GM20431 (cell line): ENCODE results near the gene PSD4.
"Not testable (repeated sequence)": the region's sequence is repeated elsewhere in the genome, so short reads cannot be mapped to it uniquely, and the experiment has no call there.

Source experiments
- in situ Hi-C: fragments of 300-500 bp; cut with MseI, MboI; formaldehyde crosslinking; loops from one replicate; pipeline ENCODE4 v1.15.0; 2020; ENCODE audit warnings: low sequenced_read_pairs; ENCODE audit not compliant: unreplicated experiment

Gene PSD4

GRCh38 chr2:113232123-113232522 lies 58.4 kb downstream of the PSD4 start:
- in situ Hi-C loops: no loop called here

DNA sequence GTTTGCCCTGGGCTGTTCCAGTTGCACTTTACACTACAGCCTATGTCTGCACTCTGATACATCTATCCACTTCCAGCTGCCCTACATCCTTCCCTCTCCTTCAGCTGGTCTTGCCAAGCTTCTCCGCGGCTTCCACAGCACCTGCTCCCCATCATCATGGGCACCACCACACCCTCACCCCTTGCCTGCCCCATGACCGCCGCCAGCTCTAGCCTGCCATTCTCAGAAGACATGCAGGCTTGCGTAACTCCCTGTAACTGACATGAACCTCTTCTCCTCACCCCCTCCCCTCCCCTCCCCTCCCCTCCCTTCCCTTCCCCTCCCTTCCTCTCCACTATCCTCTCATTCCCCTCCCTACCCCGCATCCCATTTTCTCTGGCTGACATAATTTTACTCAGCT lies 59.0 kb downstream of the PSD4 start:
- in situ Hi-C loops: no loop called here

GRCh38 chr2:113233593-113234550 lies 60.1 kb downstream of the PSD4 start:
- in situ Hi-C loops: no loop called here

DNA sequence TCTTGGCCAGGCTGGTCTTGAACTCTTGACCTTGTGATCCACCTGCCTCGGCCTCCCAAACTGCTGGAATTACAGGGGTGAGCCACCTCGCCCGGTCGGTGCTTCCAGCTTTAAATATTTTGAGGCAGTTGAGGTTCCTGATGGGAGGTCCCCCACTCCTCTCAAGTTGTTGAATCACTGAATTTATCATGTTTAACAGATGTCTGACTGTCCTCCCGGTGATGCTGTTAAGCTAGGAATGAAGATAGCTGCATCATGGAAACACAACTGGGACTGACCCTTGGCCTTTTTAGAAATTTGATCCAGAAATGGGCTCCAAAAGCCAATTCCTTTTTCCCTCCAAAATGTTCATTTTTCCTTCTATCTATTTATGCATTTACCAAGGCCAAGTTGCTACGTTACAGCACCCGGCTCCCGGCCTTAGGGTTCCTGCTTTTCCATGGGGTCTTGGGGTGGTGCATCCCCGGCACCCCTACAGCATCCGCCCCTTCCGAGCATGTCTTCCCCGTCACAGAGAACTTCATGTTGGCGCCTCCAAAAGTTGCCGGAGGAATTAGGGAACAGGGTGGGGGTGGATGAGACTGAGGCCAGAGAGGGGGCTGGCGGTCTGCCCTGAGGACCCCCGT lies 61.1 kb downstream of the PSD4 start:
- in situ Hi-C loops: no loop called here

- in situ Hi-C loops: not testable (repeated sequence)
These were observed 61.8 kb downstream of the PSD4 start for GRCh38 chr2:113235347-113236226.

- in situ Hi-C loops: no loop called here
These were observed 62.8 kb downstream of the PSD4 start for GRCh38 chr2:113236367-113237159.

- in situ Hi-C loops: no loop called here
These were observed 63.9 kb downstream of the PSD4 start for GRCh38 chr2:113237604-113238160.

DNA sequence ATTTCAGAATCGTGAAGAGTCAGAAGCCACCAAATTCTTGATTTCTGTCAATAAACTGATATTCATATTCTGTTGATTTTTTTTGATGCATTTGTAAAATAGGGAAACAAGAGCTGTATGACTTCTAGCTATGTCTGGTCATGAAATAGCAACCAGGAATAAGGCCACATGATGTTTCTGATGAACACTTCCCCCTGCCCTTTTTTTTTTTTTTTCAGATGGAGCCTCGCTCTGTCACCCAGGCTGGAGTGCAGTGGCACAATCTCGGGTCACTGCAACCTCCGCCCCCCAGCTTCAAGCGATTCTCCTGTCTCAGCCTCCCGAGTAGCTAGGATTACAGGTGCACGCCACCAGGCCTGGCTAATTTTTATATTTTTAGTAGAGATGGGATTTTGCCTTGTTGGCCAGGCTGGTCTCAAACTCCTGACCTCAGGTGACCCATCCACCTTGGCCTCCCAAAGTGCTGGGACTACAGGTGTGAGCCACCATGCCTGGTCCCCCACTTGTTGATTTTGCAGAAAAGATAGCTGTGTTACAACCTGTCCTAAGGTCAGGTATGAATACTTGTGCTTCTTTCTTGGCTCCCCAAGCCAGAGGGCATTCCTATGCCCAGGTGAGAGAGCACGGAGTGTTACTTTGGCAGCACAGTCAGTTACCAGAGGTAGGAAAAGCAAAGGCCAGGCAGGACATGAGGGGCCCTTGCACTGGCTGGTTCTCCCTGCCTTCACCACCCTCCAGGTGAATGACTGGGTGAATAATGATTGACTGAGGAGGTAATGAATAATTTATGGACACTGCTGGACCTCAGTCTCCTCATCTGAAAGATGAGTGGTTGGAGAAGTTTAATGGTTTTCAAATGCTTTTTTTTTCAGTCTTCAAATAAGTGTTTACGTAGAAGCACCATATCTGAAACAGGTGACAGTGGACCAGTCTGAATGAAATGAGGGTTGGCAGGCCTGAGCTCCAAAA lies 65.4 kb downstream of the PSD4 start:
- in situ Hi-C loops: no loop called here

DNA sequence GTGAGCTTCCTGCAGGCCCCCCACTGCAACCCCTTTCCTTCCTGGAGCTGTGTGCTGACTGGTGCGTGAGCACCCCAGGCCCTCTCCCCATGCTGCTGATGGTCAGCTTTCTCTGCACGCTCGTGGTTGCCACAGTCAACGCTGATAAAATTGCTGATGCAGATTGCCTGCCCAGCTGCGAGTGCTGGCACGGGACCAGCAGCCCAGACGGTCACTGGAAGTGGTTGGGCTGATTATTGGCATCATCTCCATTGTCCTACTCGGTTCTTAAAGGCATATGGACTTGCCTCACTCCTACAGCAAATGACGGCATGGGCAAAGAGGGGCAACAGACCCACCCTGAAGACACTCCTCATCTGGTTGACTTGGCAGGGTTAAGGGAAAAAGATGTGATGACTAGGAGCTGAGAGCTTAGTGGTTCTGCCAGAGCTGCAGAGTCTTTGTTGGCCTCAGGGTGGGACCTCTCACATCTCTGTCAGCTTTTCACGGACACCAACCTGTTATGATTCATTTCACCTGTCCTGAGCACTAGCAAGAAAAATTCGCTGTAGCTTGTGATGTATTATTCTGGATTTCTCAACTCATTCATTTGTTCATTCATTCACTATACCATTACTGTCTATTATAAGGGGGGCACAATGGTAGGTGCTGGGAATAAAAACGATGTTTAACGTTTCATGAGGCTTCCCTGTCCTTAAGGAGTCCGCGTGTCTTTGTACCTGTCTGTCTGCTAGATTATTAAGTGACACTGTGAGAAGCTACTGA lies 66.6 kb downstream of the PSD4 start:
- in situ Hi-C loops: no loop called here

- in situ Hi-C loops: no loop called here
These were observed 67.4 kb downstream of the PSD4 start for GRCh38 chr2:113240915-113241911.

GRCh38 chr2:113242327-113242726 lies 68.6 kb downstream of the PSD4 start:
- in situ Hi-C loops: no loop called here

- in situ Hi-C loops: no loop called here
These were observed 71.5 kb downstream of the PSD4 start for GRCh38 chr2:113245276-113245711.

- in situ Hi-C loops: no loop called here
These were observed 72.8 kb downstream of the PSD4 start for GRCh38 chr2:113246606-113247005.

- in situ Hi-C loops: no loop called here
These were observed 75.4 kb downstream of the PSD4 start for GRCh38 chr2:113248997-113249770.

- in situ Hi-C loops: no loop called here
These were observed 77.3 kb downstream of the PSD4 start for GRCh38 chr2:113251118-113251517.
